Endothelial cell of umbilical vein (primary cell): ENCODE data around the gene SMARCAL1. TPM values are rescaled to one million over a fixed set of nuclear protein-coding genes. Genes with fewer than 3 reads are reported as not detected.
A peak's percentile ranks its signal among the peaks of the same experiment; 100 is the strongest.

ENCODE experiments used
- BruUV-seq: library from RNA; stranded (reverse); fragments of 400-500 nt; replicated peaks from 2 replicates; lab custom pipeline; 2021; lab: Mats Ljungman, UMichigan
- CTCF ChIA-PET: fragments of 300-600, 350-600 bp; sonication (Branson Sonifier 250); formaldehyde crosslinking; loops from one replicate; lab custom pipeline; 2021; ENCODE audit warnings: antibody characterized with exemption, inconsistent platforms; lab: Charles Lee
- POLR2A ChIA-PET: fragments of 300-600, 350-600 bp; sonication (Branson Sonifier 250); formaldehyde crosslinking; loops from one replicate; lab custom pipeline; 2021; ENCODE audit warnings: antibody characterized with exemption, inconsistent platforms; lab: Charles Lee
- DNase-seq: peaks from one replicate; pipeline ENCODE4 v3.0.0-alpha.2; 2011; ENCODE audit warnings: low read depth, low spot score
- FAIRE-seq: peaks from 2 replicates; lab custom pipeline; 2011; peaks lifted over from hg19 to GRCh38; lab: Jason Lieb, UNC
- H2AFZ ChIP-seq: 2 replicates; pipeline ENCODE4 v1.6.0; 2012; ENCODE audit warnings: low read depth, low read length, control low read depth, inconsistent platforms
- H3K27ac ChIP-seq: 2 replicates; pipeline ENCODE4 v1.5.1; 2011; ENCODE audit warnings: low read depth, mild to moderate bottlenecking, control low read depth, low read length, moderate library complexity; ENCODE audit not compliant: insufficient read depth
- H3K27me3 ChIP-seq, 2 experiments: 2 replicates each; pipeline versions ENCODE4 v1.6.0 to v1.6.1; 2011; ENCODE audit warnings: low read length in 2 of 2, mixed read lengths in 1 of 2; ENCODE audit not compliant: control insufficient read depth in 2 of 2, insufficient read depth in 2 of 2
- H3K36me3 ChIP-seq, 2 experiments: 2 replicates in 1 of 2; 3 replicates in 1 of 2; pipeline ENCODE4 v1.5.1; 2011; ENCODE audit warnings: low read length in 2 of 2, mild to moderate bottlenecking in 1 of 2, moderate library complexity in 1 of 2; ENCODE audit not compliant: control insufficient read depth in 2 of 2, insufficient read depth in 2 of 2; ENCODE audit errors: extremely low read depth in 1 of 2
- H3K4me1 ChIP-seq: 3 replicates; pipeline ENCODE4 v1.5.1; 2011; ENCODE audit warnings: mild to moderate bottlenecking, low read length; ENCODE audit not compliant: control insufficient read depth, insufficient read depth; ENCODE audit errors: extremely low read depth
- H3K4me2 ChIP-seq: 2 replicates; pipeline ENCODE4 v1.6.1; 2011; ENCODE audit warnings: low read length, control low read depth, mixed read lengths; ENCODE audit not compliant: insufficient read depth
- H3K4me3 ChIP-seq, 3 experiments: fragments of 200-600 bp in 1 of 3; sonication (generic), shearing (Covaris generic) in 1 of 3; replicated peaks in 1 of 3; 2 replicates each; pipeline ENCODE4 v1.5.1; 2011 to 2016; ENCODE audit warnings: control low read depth in 3 of 3, low read length in 3 of 3, mild to moderate bottlenecking in 2 of 3, inconsistent platforms in 1 of 3, low read depth in 1 of 3, moderate library complexity in 1 of 3; ENCODE audit not compliant: insufficient read depth in 1 of 3
- H3K79me2 ChIP-seq: 2 replicates; pipeline ENCODE4 v1.6.0; 2012; ENCODE audit warnings: low read length, inconsistent platforms; ENCODE audit not compliant: control insufficient read depth, insufficient read depth
- H3K9ac ChIP-seq: replicated peaks from 2 replicates; pipeline ENCODE3; 2011; ENCODE audit warnings: low read length, control low read depth; ENCODE audit not compliant: insufficient read depth; ENCODE audit errors: extremely low read depth
- H3K9me1 ChIP-seq: replicated peaks from 3 replicates; pipeline ENCODE4 v1.6.0; 2011; ENCODE audit warnings: mild to moderate bottlenecking, low read length; ENCODE audit not compliant: control insufficient read depth, insufficient read depth; ENCODE audit errors: extremely low read depth
- H3K9me3 ChIP-seq: replicated peaks from 2 replicates; pipeline ENCODE4 v1.5.1; 2012; ENCODE audit warnings: low read length, inconsistent platforms; ENCODE audit not compliant: control insufficient read depth, insufficient read depth
- H4K20me1 ChIP-seq: replicated peaks from 2 replicates; pipeline ENCODE3; 2011; ENCODE audit warnings: mild to moderate bottlenecking, low read length; ENCODE audit not compliant: control insufficient read depth, insufficient read depth; ENCODE audit errors: extremely low read depth
- EZH2 ChIP-seq: IDR thresholded peaks from 2 replicates; pipeline ENCODE4 v1.6.1; 2012; ENCODE audit warnings: borderline replicate concordance, low read depth, mild to moderate bottlenecking, moderate library complexity, low read length, inconsistent platforms; ENCODE audit not compliant: severe bottlenecking
- FOS ChIP-seq: IDR thresholded peaks from 2 replicates; pipeline ENCODE4 v1.6.1; 2011; ENCODE audit warnings: mild to moderate bottlenecking, low read length, moderate library complexity, borderline replicate concordance; ENCODE audit not compliant: insufficient read depth
- GATA2 ChIP-seq: IDR thresholded peaks from 2 replicates; pipeline ENCODE4 v1.7.0; 2011; ENCODE audit warnings: low read depth, mild to moderate bottlenecking, moderate library complexity, mixed read lengths, low read length; ENCODE audit not compliant: insufficient read length, insufficient read depth
- JUN ChIP-seq: IDR thresholded peaks from 2 replicates; pipeline ENCODE4 v1.6.1; 2011; ENCODE audit warnings: borderline replicate concordance, low read depth; ENCODE audit not compliant: insufficient read length, insufficient read depth
- MYC ChIP-seq: IDR thresholded peaks from one replicate; pipeline ENCODE4 v1.6.1; 2011; ENCODE audit warnings: mild to moderate bottlenecking, low read depth, low read length
- POLR2A ChIP-seq: IDR thresholded peaks from 2 replicates; pipeline ENCODE4 v1.6.1; 2012; ENCODE audit warnings: low read depth, mild to moderate bottlenecking, control low read depth, low read length
- POLR2AphosphoS5 ChIP-seq: IDR thresholded peaks from 2 replicates; pipeline ENCODE4 v1.6.1; 2012; ENCODE audit warnings: low read depth, mild to moderate bottlenecking, control low read depth, low read length, moderate library complexity; ENCODE audit not compliant: insufficient read depth
- dilution Hi-C: fragments of 300-500 bp; cut with MboI; formaldehyde crosslinking; loops from one replicate; pipeline ENCODE4 v1.15.0; 2019; ENCODE audit warnings: low sequenced_read_pairs; ENCODE audit not compliant: extremely low pct_ligation_motif_present
- intact Hi-C: fragments of 100-400 bp; cut with micrococcal nuclease; formaldehyde crosslinking; loops from one replicate; pipeline ENCODE4 v1.10.0; 2022
- polyA plus RNA-seq, 4 experiments: library from polyadenylated mRNA; depleted of rRNA in 3 of 4; stranded (reverse) in 3 of 4; unstranded in 1 of 4; fragments of >200 nt; gene quantifications; 2 replicates each; pipeline versions ENCODE4 v1.2.1 to v1.2.3, GENCODE V29; 2011 to 2012; ENCODE audit warnings: missing spikeins in 1 of 4
- total RNA-seq: library from RNA; stranded (reverse); gene quantifications from 2 replicates; pipeline ENCODE4 v1.2.3, GENCODE V29; 2021
- TF ChIP-seq, protein P1 (sequence below): IDR thresholded peaks from 2 replicates; pipeline ENCODE4 v1.6.1; 2011; ENCODE audit not compliant: insufficient read depth, insufficient read length
- TF ChIP-seq, protein P2 (sequence below), 2 donors: IDR thresholded peaks; 1 replicate in 1 of 2; 2 replicates in 1 of 2; pipeline ENCODE4 v1.5.1; 2011; ENCODE audit warnings: low read length in 2 of 2, mild to moderate bottlenecking in 2 of 2, moderate library complexity in 2 of 2, control low read depth in 1 of 2, inconsistent platforms in 1 of 2, low read depth in 1 of 2; ENCODE audit not compliant: insufficient read depth in 1 of 2; ENCODE audit errors: extremely low read depth in 1 of 2

SMARCAL1 gene
- total and polyA plus RNA-seq, 2 donors (not counting 3 experiments of a cell fraction or from before 2014, with no cell fraction given): 25.4 to 30.7 TPM

DNA sequence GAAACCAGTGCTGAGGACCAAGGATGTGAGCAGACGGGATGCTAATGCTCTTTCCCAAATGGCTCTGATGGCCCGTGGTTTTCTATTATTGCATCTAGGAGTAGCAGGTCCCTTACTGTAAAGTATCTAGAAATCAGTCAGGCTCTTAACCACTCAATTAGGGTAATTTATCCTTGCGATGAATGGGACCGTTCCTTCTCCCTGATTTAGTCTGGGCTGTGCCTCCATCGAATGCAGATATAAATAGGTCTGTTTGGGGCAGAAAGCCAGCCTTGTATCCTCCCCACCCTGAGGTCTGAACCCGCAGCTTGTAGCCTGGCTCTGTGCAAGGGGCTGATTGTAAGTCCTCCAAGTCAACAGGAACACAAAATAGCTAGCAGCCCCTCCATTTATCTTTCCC is 9.5 kb upstream of the SMARCAL1 start:
- dilution Hi-C loops (no loop called here), intact Hi-C loops (loop anchor here (5.0 kb wide), 1 partner anchor 285 kb away; no protein-coding TSS in a partner anchor)
- POLR2A ChIA-PET: interaction anchor here (1.2 kb wide), 1 partner anchor 31 kb away, joined by 3 read pairs; the partner anchor contains the start of gene MARCHF4
- Histone ChIP-seq H3K27ac (no peak overlapping the region), H3K9ac (no peak overlapping the region), H3K4me3 (no peak overlapping the region), H3K36me3 (no peaks in the 10 kb centered on the region), H2AFZ (peak overlapping the region; percentile 22), H3K4me2 (no peak overlapping the region), H3K79me2 (no peaks in the 10 kb centered on the region), H3K9me1 (no peaks in the 10 kb centered on the region), H3K9me3 (no peaks in the 10 kb centered on the region), H3K27me3 (no peaks in the 10 kb centered on the region), H3K4me1 (no peaks in the 10 kb centered on the region), H4K20me1 (no peaks in the 10 kb centered on the region)
- no peak for FAIRE-seq
- no peak for DNase-seq
- BruUV-seq: no TSS peak
- TF ChIP-seq FOS (no peak), POLR2A (no peak), GATA2 (no peak), JUN (no peak), EZH2 (no peak), MYC (no peak), POLR2AphosphoS5 (no peak)
- TF ChIP-seq, protein P1, sequence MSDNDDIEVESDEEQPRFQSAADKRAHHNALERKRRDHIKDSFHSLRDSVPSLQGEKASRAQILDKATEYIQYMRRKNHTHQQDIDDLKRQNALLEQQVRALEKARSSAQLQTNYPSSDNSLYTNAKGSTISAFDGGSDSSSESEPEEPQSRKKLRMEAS: no peak
- TF ChIP-seq, protein P2, sequence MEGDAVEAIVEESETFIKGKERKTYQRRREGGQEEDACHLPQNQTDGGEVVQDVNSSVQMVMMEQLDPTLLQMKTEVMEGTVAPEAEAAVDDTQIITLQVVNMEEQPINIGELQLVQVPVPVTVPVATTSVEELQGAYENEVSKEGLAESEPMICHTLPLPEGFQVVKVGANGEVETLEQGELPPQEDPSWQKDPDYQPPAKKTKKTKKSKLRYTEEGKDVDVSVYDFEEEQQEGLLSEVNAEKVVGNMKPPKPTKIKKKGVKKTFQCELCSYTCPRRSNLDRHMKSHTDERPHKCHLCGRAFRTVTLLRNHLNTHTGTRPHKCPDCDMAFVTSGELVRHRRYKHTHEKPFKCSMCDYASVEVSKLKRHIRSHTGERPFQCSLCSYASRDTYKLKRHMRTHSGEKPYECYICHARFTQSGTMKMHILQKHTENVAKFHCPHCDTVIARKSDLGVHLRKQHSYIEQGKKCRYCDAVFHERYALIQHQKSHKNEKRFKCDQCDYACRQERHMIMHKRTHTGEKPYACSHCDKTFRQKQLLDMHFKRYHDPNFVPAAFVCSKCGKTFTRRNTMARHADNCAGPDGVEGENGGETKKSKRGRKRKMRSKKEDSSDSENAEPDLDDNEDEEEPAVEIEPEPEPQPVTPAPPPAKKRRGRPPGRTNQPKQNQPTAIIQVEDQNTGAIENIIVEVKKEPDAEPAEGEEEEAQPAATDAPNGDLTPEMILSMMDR (IDR thresholded peaks at IDR 0.05; ENCODE audit: extremely low read depth in 1 of 2, insufficient read depth in 1 of 2, low read depth in 1 of 2, low read length in 2 of 2): no peak
- CTCF ChIA-PET: interaction anchor here (0.8 to 6.0 kb wide), 16 partner anchors 10 to 256 kb away, joined by 3 to 52 read pairs (median 6); partner anchors contain the start of genes MARCHF4 and SMARCAL1
